Measurements from ENCODE around the gene C20orf141. TPM values are rescaled to one million over a fixed set of nuclear protein-coding genes. Genes with fewer than 3 reads are reported as not detected.
"Not testable (repeated sequence)": the region's sequence is repeated elsewhere in the genome, so short reads cannot be mapped to it uniquely, and the experiment has no call there.

The C20orf141 gene
- total and polyA plus RNA-seq, 3 experiments from 2014 or later, result not detected

DNA sequence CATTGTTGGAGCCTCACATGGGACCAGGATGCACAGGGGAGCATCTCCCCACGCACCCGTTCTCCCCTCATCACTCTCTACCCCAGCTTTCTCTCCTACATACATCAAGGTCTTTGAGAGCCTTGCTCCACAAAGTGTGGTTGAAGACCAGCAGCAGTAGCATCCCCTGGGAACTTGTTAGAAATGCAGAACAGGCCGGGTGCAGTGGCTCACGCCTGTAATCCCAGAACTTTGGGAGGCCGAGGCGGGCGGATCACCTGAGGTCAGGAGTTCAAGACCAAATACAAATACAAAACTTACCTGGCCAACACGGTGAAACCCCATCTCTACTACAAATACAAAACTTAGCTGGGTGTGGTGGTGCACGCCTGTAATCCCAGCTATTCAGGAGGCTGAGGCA is 6.9 kb upstream of the C20orf141 start:
- H3K9me3 Mint-ChIP-seq; H3K4me3 ChIP-seq (ENCODE audit: low read length); POLR2A ChIA-PET; H3K4me1 Mint-ChIP-seq; H3K27me3 ChIP-seq (ENCODE audit: insufficient read depth, low read length, poor library complexity, severe bottlenecking); H3K9me3 ChIP-seq (ENCODE audit: low read length); H3K4me1 ChIP-seq (ENCODE audit: insufficient read depth, low read length); CTCF ChIA-PET; H3K27ac Mint-ChIP-seq; H3K27ac ChIP-seq (ENCODE audit: low read depth, low read length); H3K4me3 Mint-ChIP-seq; DNase-seq; H3K36me3 ChIP-seq (ENCODE audit: insufficient read depth, low read length): not testable (repeated sequence)
- H3K36me3 Mint-ChIP-seq, result peaks cover 0 to 15% (median 0%) of the 10 kb centered on the region in 3 donors
- H3K27me3 Mint-ChIP-seq, result peaks cover 43 to 61% of the 10 kb centered on the region in 2 donors

DNA sequence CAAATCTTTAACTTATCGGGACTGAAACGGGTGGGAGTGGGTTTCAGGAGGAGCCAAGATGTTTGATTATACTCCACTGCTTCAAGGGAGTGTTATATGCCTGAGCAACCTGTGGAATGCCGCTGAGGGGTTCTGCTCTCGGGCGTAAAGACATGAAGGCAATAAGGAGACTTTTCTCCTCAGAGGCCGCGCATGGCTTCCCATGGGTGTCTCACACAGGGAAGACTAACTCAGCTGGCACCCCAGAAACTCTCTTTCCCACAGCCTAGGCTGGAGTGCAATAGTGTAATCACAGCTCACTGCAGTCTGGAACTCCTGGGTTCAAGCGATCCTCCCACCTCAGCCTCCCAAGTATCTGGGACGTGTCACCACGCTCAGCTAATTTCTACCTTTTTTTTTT is 5.1 kb upstream of the C20orf141 start:
- no peak for DNase-seq
- H3K27ac Mint-ChIP-seq, result no peak overlapping the region
- Histone ChIP-seq H3K36me3 (ENCODE audit: insufficient read depth, low read length) (no peaks in the 10 kb centered on the region), H3K27me3 (ENCODE audit: insufficient read depth, low read length, poor library complexity, severe bottlenecking) (peaks cover 5% of the 10 kb centered on the region), H3K4me1 (ENCODE audit: insufficient read depth, low read length) (no peaks in the 10 kb centered on the region), H3K9me3 (ENCODE audit: low read length) (no peaks in the 10 kb centered on the region), H3K27ac (ENCODE audit: low read depth, low read length) (no peak overlapping the region), H3K4me3 (ENCODE audit: low read length) (no peak overlapping the region)
- ChIA-PET CTCF (no interaction called here), POLR2A (no interaction called here)
- H3K4me1 Mint-ChIP-seq, result peaks cover 0 to 3% (median 0%) of the 10 kb centered on the region in 3 donors
- peaks cover 0 to 6% (median 0%) of the 10 kb centered on the region in 5 donors for H3K9me3 Mint-ChIP-seq
- H3K4me3 Mint-ChIP-seq, result no peak overlapping the region
- H3K27me3 Mint-ChIP-seq, result peaks cover 42 to 60% of the 10 kb centered on the region in 2 donors
- peaks cover 0 to 21% (median 2%) of the 10 kb centered on the region in 3 donors for H3K36me3 Mint-ChIP-seq

DNA sequence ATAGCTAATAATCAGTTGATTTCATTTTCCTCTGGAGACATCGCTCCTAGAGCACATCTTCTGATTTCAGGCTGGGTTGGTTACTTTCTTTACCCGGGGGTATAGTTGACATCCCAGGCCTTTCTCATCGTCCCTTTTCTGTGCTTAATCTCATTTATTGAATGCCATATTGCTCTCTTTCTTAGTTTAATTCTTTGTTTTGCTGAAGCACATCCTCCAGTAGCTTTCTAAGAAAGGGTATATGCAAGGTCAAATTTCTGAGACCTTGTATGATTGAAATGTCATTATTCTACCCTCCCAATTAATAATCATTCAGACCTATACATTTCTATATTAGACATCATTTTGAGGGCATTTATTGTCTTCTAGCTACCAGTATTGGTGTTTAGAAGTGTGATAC is 2.6 kb upstream of the C20orf141 start:
- no peaks in the 10 kb centered on the region for H3K4me1 ChIP-seq (ENCODE audit: insufficient read depth, low read length)
- POLR2A ChIA-PET, result no interaction called here
- H3K27ac ChIP-seq (ENCODE audit: low read depth, low read length), result no peak overlapping the region
- no peaks in the 10 kb centered on the region for H3K9me3 ChIP-seq (ENCODE audit: low read length)
- Mint-ChIP-seq H3K9me3 (peaks cover 0 to 6% (median 0%) of the 10 kb centered on the region in 5 donors), H3K36me3 (peaks cover 0 to 21% (median 2%) of the 10 kb centered on the region in 3 donors), H3K27me3 (peaks cover 28 to 54% of the 10 kb centered on the region in 2 donors), H3K4me3 (no peak overlapping the region), H3K4me1 (no peaks in the 10 kb centered on the region), H3K27ac (no peak overlapping the region)
- CTCF ChIA-PET, result interaction anchor here (1.3 kb wide), 1 partner anchor 10 kb away, joined by 3 read pairs; no protein-coding TSS in a partner anchor
- H3K4me3 ChIP-seq (ENCODE audit: low read length), result no peak overlapping the region
- no peaks in the 10 kb centered on the region for H3K36me3 ChIP-seq (ENCODE audit: insufficient read depth, low read length)
- H3K27me3 ChIP-seq (ENCODE audit: insufficient read depth, low read length, poor library complexity, severe bottlenecking), result peaks cover 5% of the 10 kb centered on the region
- no peak for DNase-seq

DNA sequence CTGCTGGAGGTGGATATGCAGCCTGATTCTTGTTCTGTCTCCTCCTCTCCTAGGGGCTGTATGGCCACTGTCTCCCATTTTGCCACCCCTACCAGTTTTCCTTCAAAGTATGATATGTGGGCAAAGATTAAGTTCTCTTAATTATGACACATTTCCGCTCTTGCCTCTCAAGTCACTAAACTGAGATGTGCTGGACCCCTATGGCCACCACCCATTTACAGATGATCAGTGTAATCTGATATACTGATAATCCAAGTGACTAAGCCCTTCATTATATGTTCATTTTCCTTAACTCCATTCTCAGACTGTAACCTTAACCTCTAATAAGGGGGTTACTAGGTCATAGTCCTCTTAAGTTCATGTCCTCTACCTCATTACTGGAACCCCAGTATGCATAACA is 711 bp upstream of the C20orf141 start:
- DNase-seq, result no peak
- H3K4me1 Mint-ChIP-seq, result no peaks in the 10 kb centered on the region
- CTCF ChIA-PET, result no interaction called here
- peaks cover 0 to 19% (median 2%) of the 10 kb centered on the region in 3 donors for H3K36me3 Mint-ChIP-seq
- H3K9me3 ChIP-seq (ENCODE audit: low read length), result no peaks in the 10 kb centered on the region
- no peak overlapping the region for H3K4me3 Mint-ChIP-seq
- no peaks in the 10 kb centered on the region for H3K4me1 ChIP-seq (ENCODE audit: insufficient read depth, low read length)
- peaks cover 26 to 42% of the 10 kb centered on the region in 2 donors for H3K27me3 Mint-ChIP-seq
- POLR2A ChIA-PET, result no interaction called here
- no peak overlapping the region for H3K27ac Mint-ChIP-seq
- peaks cover 0 to 6% (median 0%) of the 10 kb centered on the region in 5 donors for H3K9me3 Mint-ChIP-seq
- H3K36me3 ChIP-seq (ENCODE audit: insufficient read depth, low read length), result no peaks in the 10 kb centered on the region
- peaks cover 5% of the 10 kb centered on the region for H3K27me3 ChIP-seq (ENCODE audit: insufficient read depth, low read length, poor library complexity, severe bottlenecking)
- H3K4me3 ChIP-seq (ENCODE audit: low read length), result no peak overlapping the region
- H3K27ac ChIP-seq (ENCODE audit: low read depth, low read length), result no peak overlapping the region

DNA sequence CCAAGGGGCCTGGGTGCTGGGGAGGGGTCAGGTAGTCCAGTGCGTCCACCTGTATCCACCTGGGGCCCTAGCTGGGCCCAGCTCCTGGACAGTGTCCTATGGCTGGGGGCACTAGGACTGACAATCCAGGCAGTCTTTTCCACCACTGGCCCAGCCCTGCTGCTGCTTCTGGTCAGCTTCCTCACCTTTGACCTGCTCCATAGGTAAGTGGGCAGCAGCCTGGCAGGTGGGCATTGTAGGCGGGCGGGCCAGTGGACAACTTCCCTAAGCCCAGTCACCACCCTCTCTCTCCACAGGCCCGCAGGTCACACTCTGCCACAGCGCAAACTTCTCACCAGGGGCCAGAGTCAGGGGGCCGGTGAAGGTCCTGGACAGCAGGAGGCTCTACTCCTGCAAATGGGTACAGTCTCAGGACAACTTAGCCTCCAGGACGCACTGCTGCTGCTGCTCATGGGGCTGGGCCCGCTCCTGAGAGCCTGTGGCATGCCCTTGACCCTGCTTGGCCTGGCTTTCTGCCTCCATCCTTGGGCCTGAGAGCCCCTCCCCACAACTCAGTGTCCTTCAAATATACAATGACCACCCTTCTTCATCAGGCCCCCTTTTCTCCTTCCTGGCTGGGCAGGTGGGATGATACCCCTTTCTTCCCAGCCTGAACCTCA is 584 bp downstream of the C20orf141 start:
- Histone ChIP-seq H3K4me1 (ENCODE audit: insufficient read depth, low read length) (no peaks in the 10 kb centered on the region), H3K9me3 (ENCODE audit: low read length) (no peaks in the 10 kb centered on the region), H3K4me3 (ENCODE audit: low read length) (no peak overlapping the region), H3K36me3 (ENCODE audit: insufficient read depth, low read length) (no peaks in the 10 kb centered on the region), H3K27ac (ENCODE audit: low read depth, low read length) (no peak overlapping the region), H3K27me3 (ENCODE audit: insufficient read depth, low read length, poor library complexity, severe bottlenecking) (peaks cover 5% of the 10 kb centered on the region)
- ChIA-PET POLR2A (no interaction called here), CTCF (no interaction called here)
- no peak overlapping the region for H3K4me3 Mint-ChIP-seq
- peaks cover 26 to 48% of the 10 kb centered on the region in 2 donors for H3K27me3 Mint-ChIP-seq
- peaks cover 5 to 8% (median 7%) of the 10 kb centered on the region in 3 donors for H3K4me1 Mint-ChIP-seq
- no peak for DNase-seq
- H3K9me3 Mint-ChIP-seq, result peaks cover 0 to 6% (median 0%) of the 10 kb centered on the region in 5 donors
- no peak overlapping the region for H3K27ac Mint-ChIP-seq
- H3K36me3 Mint-ChIP-seq, result peaks cover 0 to 18% (median 2%) of the 10 kb centered on the region in 3 donors

DNA sequence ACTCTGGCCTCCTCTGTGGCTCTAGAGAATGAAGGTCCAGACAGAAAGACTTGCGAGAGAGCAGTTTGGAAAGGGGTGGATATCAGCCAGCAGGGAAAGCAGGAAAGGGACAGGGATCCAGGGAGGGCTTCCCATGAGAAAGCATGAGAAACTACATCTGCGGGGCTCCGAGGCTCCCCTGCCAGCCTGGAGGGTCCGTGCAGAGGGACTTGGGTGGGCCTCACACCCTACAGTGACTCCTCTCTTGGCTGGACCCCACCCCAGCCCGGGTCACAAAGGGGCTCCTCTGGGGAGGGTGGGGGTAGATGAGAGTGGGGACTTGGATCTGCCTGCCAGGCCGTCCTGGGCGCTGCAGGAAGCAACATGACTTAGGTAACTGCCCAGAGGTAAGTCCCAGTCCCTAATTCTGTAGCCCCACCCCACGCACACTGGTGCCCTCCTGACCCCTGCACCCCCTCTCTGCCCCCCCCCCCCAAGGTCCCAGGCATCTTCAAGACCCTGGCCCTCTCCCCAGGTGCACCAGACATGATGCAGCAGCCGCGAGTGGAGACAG is 1.3 kb downstream of the C20orf141 start, which contains the start of gene TMEM239:
Gene TMEM239 (plus strand): TSS at position 335 of the 553 bp plus-strand sequence. CDS start 191 bp downstream, at position 526.
- POLR2A ChIA-PET, result no interaction called here
- H3K4me1 ChIP-seq (ENCODE audit: insufficient read depth, low read length), result no peaks in the 10 kb centered on the region
- no peak within 1 kb of the TSS for H3K4me3 Mint-ChIP-seq
- H3K27me3 Mint-ChIP-seq, result peaks cover 21 to 44% of the 10 kb centered on the region in 2 donors
- DNase-seq, result no peak
- CTCF ChIA-PET, result no interaction called here
- no peak within 1 kb of the TSS for H3K4me3 ChIP-seq (ENCODE audit: low read length)
- no peaks in the 10 kb centered on the region for H3K36me3 ChIP-seq (ENCODE audit: insufficient read depth, low read length)
- H3K4me1 Mint-ChIP-seq, result peaks cover 5 to 9% (median 7%) of the 10 kb centered on the region in 3 donors
- H3K27ac Mint-ChIP-seq, result no peak within 1 kb of the TSS
- H3K9me3 ChIP-seq (ENCODE audit: low read length), result no peaks in the 10 kb centered on the region
- peaks cover 5% of the 10 kb centered on the region for H3K27me3 ChIP-seq (ENCODE audit: insufficient read depth, low read length, poor library complexity, severe bottlenecking)
- H3K36me3 Mint-ChIP-seq, result peaks cover 0 to 15% (median 2%) of the 10 kb centered on the region in 3 donors
- peaks cover 0 to 5% (median 0%) of the 10 kb centered on the region in 5 donors for H3K9me3 Mint-ChIP-seq
- H3K27ac ChIP-seq (ENCODE audit: low read depth, low read length), result no peak within 1 kb of the TSS

DNA sequence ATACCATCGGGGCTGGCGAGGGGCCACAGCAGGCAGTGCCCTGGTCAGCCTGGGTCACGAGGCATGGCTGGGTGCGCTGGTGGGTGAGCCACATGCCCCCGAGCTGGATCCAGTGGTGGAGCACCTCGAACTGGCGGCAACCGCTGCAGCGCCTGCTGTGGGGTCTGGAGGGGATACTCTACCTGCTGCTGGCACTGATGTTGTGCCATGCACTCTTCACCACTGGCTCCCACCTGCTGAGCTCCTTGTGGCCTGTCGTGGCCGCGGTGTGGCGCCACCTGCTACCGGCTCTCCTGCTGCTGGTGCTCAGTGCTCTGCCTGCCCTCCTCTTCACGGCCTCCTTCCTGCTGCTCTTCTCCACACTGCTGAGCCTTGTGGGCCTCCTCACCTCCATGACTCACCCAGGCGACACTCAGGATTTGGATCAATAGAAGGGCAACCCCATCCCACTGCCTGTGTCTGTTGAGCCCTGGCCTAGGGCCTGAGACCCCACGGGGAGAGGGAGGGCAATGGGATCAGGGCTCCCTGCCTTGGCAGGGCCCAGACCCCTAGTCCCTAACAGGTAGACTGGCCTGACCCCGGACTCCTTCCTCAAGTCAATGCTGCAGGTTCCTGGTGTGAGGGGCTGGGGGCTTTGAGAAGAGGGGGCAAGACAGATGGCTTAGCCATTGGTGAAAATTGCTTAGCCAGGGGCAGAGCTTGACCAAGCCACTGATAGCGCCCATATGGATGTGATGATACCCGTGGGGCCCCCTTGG is 2.0 kb downstream of the C20orf141 start:
- no peak overlapping the region for H3K4me3 ChIP-seq (ENCODE audit: low read length)
- Mint-ChIP-seq H3K27ac (no peak overlapping the region), H3K9me3 (peaks cover 0 to 5% (median 0%) of the 10 kb centered on the region in 5 donors), H3K27me3 (peaks cover 20 to 41% of the 10 kb centered on the region in 2 donors), H3K4me3 (no peak overlapping the region), H3K36me3 (peaks cover 0 to 12% (median 2%) of the 10 kb centered on the region in 3 donors), H3K4me1 (peaks cover 10 to 14% (median 11%) of the 10 kb centered on the region in 3 donors)
- no peaks in the 10 kb centered on the region for H3K9me3 ChIP-seq (ENCODE audit: low read length)
- DNase-seq, result peak in 1 of 5 donors; percentile 36
- no peak overlapping the region for H3K27ac ChIP-seq (ENCODE audit: low read depth, low read length)
- ChIA-PET POLR2A (no interaction called here), CTCF (no interaction called here)
- no peaks in the 10 kb centered on the region for H3K36me3 ChIP-seq (ENCODE audit: insufficient read depth, low read length)
- H3K4me1 ChIP-seq (ENCODE audit: insufficient read depth, low read length), result peaks cover 4% of the 10 kb centered on the region
- peaks cover 4% of the 10 kb centered on the region for H3K27me3 ChIP-seq (ENCODE audit: insufficient read depth, low read length, poor library complexity, severe bottlenecking)

DNA sequence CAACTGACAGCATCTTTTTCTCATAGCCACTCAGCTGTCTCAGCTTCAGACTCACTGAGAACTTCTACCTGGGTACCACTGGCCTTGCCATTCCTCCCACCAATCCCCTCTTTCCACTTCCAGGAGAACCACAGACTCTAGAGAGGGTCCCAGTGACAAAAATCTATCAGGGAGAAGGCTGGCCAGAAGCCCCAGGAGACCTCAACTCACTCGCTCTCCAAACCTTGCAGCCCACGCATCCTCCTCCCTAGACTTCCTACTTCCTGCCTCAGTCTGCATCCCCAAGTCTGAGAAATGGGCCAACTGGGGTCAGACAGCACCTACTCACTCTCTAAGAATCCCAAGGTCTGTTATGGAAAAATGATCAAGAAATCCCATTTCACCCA is 2.5 kb downstream of the C20orf141 start:
- Histone ChIP-seq H3K36me3 (ENCODE audit: insufficient read depth, low read length) (no peaks in the 10 kb centered on the region), H3K27me3 (ENCODE audit: insufficient read depth, low read length, poor library complexity, severe bottlenecking) (no peaks in the 10 kb centered on the region), H3K4me1 (ENCODE audit: insufficient read depth, low read length) (peaks cover 5% of the 10 kb centered on the region), H3K9me3 (ENCODE audit: low read length) (no peaks in the 10 kb centered on the region), H3K4me3 (ENCODE audit: low read length) (no peak overlapping the region), H3K27ac (ENCODE audit: low read depth, low read length) (no peak overlapping the region)
- no peak for DNase-seq
- peaks cover 0 to 3% (median 0%) of the 10 kb centered on the region in 5 donors for H3K9me3 Mint-ChIP-seq
- H3K4me3 Mint-ChIP-seq, result no peak overlapping the region
- no peak overlapping the region for H3K27ac Mint-ChIP-seq
- CTCF ChIA-PET, result no interaction called here
- POLR2A ChIA-PET, result no interaction called here
- peaks cover 0 to 6% (median 2%) of the 10 kb centered on the region in 3 donors for H3K36me3 Mint-ChIP-seq
- peaks cover 18 to 40% of the 10 kb centered on the region in 2 donors for H3K27me3 Mint-ChIP-seq
- H3K4me1 Mint-ChIP-seq, result peaks cover 16 to 18% (median 16%) of the 10 kb centered on the region in 3 donors
